HG03521 (cell line): Measurements from ENCODE around the gene SNAPC1.
A peak's percentile ranks its signal among the peaks of the same experiment; 100 is the strongest.
"Not testable (repeated sequence)": the region's sequence is repeated elsewhere in the genome, so short reads cannot be mapped to it uniquely, and the experiment has no call there.

Experiments
- ATAC-seq: cut with Tn5 transposase; IDR thresholded peaks from one replicate; pipeline ENCODE4 v1.9.1; 2021; ENCODE audit warnings: mild to moderate bottlenecking, moderate library complexity; ENCODE audit not compliant: unreplicated experiment

The SNAPC1 gene

GRCh38 chr14:61761959-61762786, at the start of gene SNAPC1:
TSS of gene SNAPC1 (plus strand) at chr14:61762420. CDS start at chr14:61762461, 41 bp downstream.
- peak; percentile 100 for ATAC-seq

- ATAC-seq, result no peak
Observed at GRCh38 chr14:61713724-61714437, 48.3 kb upstream of the SNAPC1 start.

- no peak for ATAC-seq
Observed at GRCh38 chr14:61716956-61717355, 45.3 kb upstream of the SNAPC1 start.

- no peak for ATAC-seq
Observed at GRCh38 chr14:61718039-61718438, 44.2 kb upstream of the SNAPC1 start.

GRCh38 chr14:61719344-61720293, 42.6 kb upstream of the SNAPC1 start:
- no peak for ATAC-seq

GRCh38 chr14:61720294-61720661, 41.9 kb upstream of the SNAPC1 start:
- no peak for ATAC-seq

- ATAC-seq, result no peak
Observed at GRCh38 chr14:61720741-61721140, 41.5 kb upstream of the SNAPC1 start.

GRCh38 chr14:61724133-61724532, 38.1 kb upstream of the SNAPC1 start:
- no peak for ATAC-seq

GRCh38 chr14:61726778-61727658, 35.2 kb upstream of the SNAPC1 start:
- ATAC-seq, result no peak

- ATAC-seq, result no peak
Observed at GRCh38 chr14:61730756-61731373, 31.4 kb upstream of the SNAPC1 start.

- ATAC-seq, result no peak
Observed at GRCh38 chr14:61733972-61734371, 28.2 kb upstream of the SNAPC1 start.

- ATAC-seq, result no peak
Observed at GRCh38 chr14:61736751-61737150, 25.5 kb upstream of the SNAPC1 start.

- ATAC-seq, result no peak
Observed at GRCh38 chr14:61737915-61738314, 24.3 kb upstream of the SNAPC1 start.

- ATAC-seq, result no peak
Observed at GRCh38 chr14:61739133-61739532, 23.1 kb upstream of the SNAPC1 start.

- ATAC-seq, result no peak
Observed at GRCh38 chr14:61742371-61742770, 19.8 kb upstream of the SNAPC1 start.

- ATAC-seq, result no peak
Observed at GRCh38 chr14:61744238-61744637, 18.0 kb upstream of the SNAPC1 start.

GRCh38 chr14:61746346-61746745, 15.9 kb upstream of the SNAPC1 start:
- not testable (repeated sequence) for ATAC-seq

- ATAC-seq, result no peak
Observed at GRCh38 chr14:61746881-61747280, 15.3 kb upstream of the SNAPC1 start.

- ATAC-seq, result no peak
Observed at GRCh38 chr14:61747342-61747741, 14.9 kb upstream of the SNAPC1 start.

GRCh38 chr14:61749264-61749663, 13.0 kb upstream of the SNAPC1 start:
- no peak for ATAC-seq
